GM18870 (cell line): ENCODE measurements around the gene HOXA3.

Experiments used
- ATAC-seq: cut with Tn5 transposase; IDR thresholded peaks from one replicate; pipeline ENCODE4 v1.9.1; 2021; ENCODE audit warnings: moderate library complexity; ENCODE audit not compliant: unreplicated experiment

Gene HOXA3

GRCh38 chr7:27151931-27152815 is at the start of gene HOXA3:
Gene HOXA3 (minus strand): TSS chr7:27152583. CDS start chr7:27110640, 41,943 bp downstream.
- no peak for ATAC-seq

- ATAC-seq: no peak
Observed at GRCh38 chr7:27201580-27202017, 49.2 kb upstream of the HOXA3 start.

GRCh38 chr7:27200761-27201579 is 48.6 kb upstream of the HOXA3 start:
- ATAC-seq: no peak

GRCh38 chr7:27199849-27200760 is 47.7 kb upstream of the HOXA3 start, which contains the start of gene HOXA13:
Gene HOXA13 (minus strand): TSS chr7:27200091. CDS start chr7:27200077, 14 bp downstream.
- no peak for ATAC-seq

- ATAC-seq: no peak
Observed at GRCh38 chr7:27198871-27199801, 46.8 kb upstream of the HOXA3 start.

GRCh38 chr7:27198138-27198841 is 45.9 kb upstream of the HOXA3 start:
- ATAC-seq: no peak

- ATAC-seq: no peak
Observed at GRCh38 chr7:27197137-27198042, 45.0 kb upstream of the HOXA3 start.

GRCh38 chr7:27196287-27196767 is 43.9 kb upstream of the HOXA3 start:
- no peak for ATAC-seq

- ATAC-seq: no peak
Observed at GRCh38 chr7:27194686-27195379, 42.5 kb upstream of the HOXA3 start.

GRCh38 chr7:27194002-27194352 is 41.6 kb upstream of the HOXA3 start:
- no peak for ATAC-seq

GRCh38 chr7:27193335-27194001 is 41.1 kb upstream of the HOXA3 start:
- no peak for ATAC-seq

- ATAC-seq: no peak
Observed at GRCh38 chr7:27192546-27193334, 40.4 kb upstream of the HOXA3 start.

- ATAC-seq: no peak
Observed at GRCh38 chr7:27191833-27192545, 39.6 kb upstream of the HOXA3 start.

- ATAC-seq: no peak
Observed at GRCh38 chr7:27191161-27191731, 38.9 kb upstream of the HOXA3 start.
